HEK293 (cell line): ENCODE data around the gene RNMT.

ENCODE experiments used
- CTCF ChIA-PET: fragments of 350-600 bp; formaldehyde crosslinking; extraction: SDS; loops from one replicate; lab custom pipeline; 2021; ENCODE audit warnings: antibody characterized with exemption; lab: Yijun Ruan, JAX
- POLR2A ChIA-PET: fragments of 300-600 bp; formaldehyde crosslinking; extraction: SDS; loops from one replicate; lab custom pipeline; 2020; ENCODE audit warnings: antibody characterized with exemption, inconsistent platforms; lab: Yijun Ruan, JAX
- H3K27ac ChIP-seq: fragments of 200-500 bp; sonication (Bioruptor generic); 2 replicates; pipeline ENCODE4 v1.5.1; 2014; ENCODE audit warnings: low read depth, low read length, control low read depth, inconsistent platforms; ENCODE audit errors: extremely low read depth
- H3K36me3 ChIP-seq, 2 experiments: fragments of 200-500 bp in 1 of 2; sonication (Bioruptor generic) in 1 of 2; 1 replicate in 1 of 2; 2 replicates in 1 of 2; pipeline ENCODE4 v1.5.1; 2014 to 2017; ENCODE audit warnings: inconsistent platforms in 2 of 2, low read length in 2 of 2; ENCODE audit not compliant: control insufficient read depth in 2 of 2, insufficient read depth in 1 of 2
- H3K4me1 ChIP-seq: fragments of 200-500 bp; sonication (Bioruptor generic); 2 replicates; pipeline ENCODE4 v1.5.1; 2014; ENCODE audit warnings: mild to moderate bottlenecking, low read length, inconsistent platforms; ENCODE audit not compliant: control insufficient read depth, insufficient read depth
- H3K4me3 ChIP-seq: 2 replicates; pipeline ENCODE4 v1.5.1; 2011; ENCODE audit warnings: low read depth, mild to moderate bottlenecking, control low read depth, low read length, moderate library complexity
- H3K9me3 ChIP-seq: fragments of 200-500 bp; sonication (Bioruptor generic); 2 replicates; pipeline ENCODE4 v1.5.1; 2014; ENCODE audit warnings: low read depth, low read length, inconsistent platforms; ENCODE audit not compliant: control insufficient read depth, insufficient read depth
- ATF2 ChIP-seq: fragments of 450-650 bp; formaldehyde crosslinking; IDR thresholded peaks from 2 replicates; pipeline ENCODE4 v1.5.1; 2016; ENCODE audit warnings: missing biosample characterization, missing genetic modification characterization, low read depth
- GLI2 ChIP-seq: fragments of 450-650 bp; formaldehyde crosslinking; IDR thresholded peaks from 2 replicates; pipeline ENCODE4; 2017; ENCODE audit warnings: missing biosample characterization, missing genetic modification characterization, low read depth, borderline replicate concordance
- GLIS2 ChIP-seq: fragments of 450-650 bp; formaldehyde crosslinking; IDR thresholded peaks from 2 replicates; pipeline ENCODE4 v1.5.1; 2016; ENCODE audit warnings: missing biosample characterization, missing genetic modification characterization
- PRDM1 ChIP-seq: fragments of 450-650 bp; formaldehyde crosslinking; IDR thresholded peaks from 2 replicates; pipeline ENCODE4; 2016; ENCODE audit warnings: missing biosample characterization, missing genetic modification characterization
- PRDM4 ChIP-seq: fragments of 450-650 bp; formaldehyde crosslinking; IDR thresholded peaks from 2 replicates; pipeline ENCODE4 v1.5.1; 2017; ENCODE audit warnings: missing biosample characterization, missing genetic modification characterization
- SP7 ChIP-seq: fragments of 450-650 bp; formaldehyde crosslinking; IDR thresholded peaks from 2 replicates; pipeline ENCODE4 v1.5.1; 2016; ENCODE audit warnings: missing biosample characterization, missing genetic modification characterization
- ZBTB11 ChIP-seq: fragments of 450-650 bp; formaldehyde crosslinking; conservative IDR thresholded peaks from 2 replicates; pipeline ENCODE4 v1.5.1; 2016; ENCODE audit warnings: low read depth, missing biosample characterization, missing genetic modification characterization
- ZBTB6 ChIP-seq: fragments of 450-650 bp; formaldehyde crosslinking; IDR thresholded peaks from 2 replicates; pipeline ENCODE4 v1.5.1; 2017; ENCODE audit warnings: missing biosample characterization, missing genetic modification characterization
- ZBTB8A ChIP-seq: fragments of 450-650 bp; formaldehyde crosslinking; IDR thresholded peaks from 2 replicates; pipeline ENCODE4 v1.5.1; 2016; ENCODE audit warnings: missing biosample characterization, missing genetic modification characterization
- ZNF10 ChIP-seq: fragments of 450-650 bp; formaldehyde crosslinking; IDR thresholded peaks from 2 replicates; pipeline ENCODE4 v1.5.1; 2017; ENCODE audit warnings: missing biosample characterization, missing genetic modification characterization
- ZNF112 ChIP-seq: fragments of 450-650 bp; formaldehyde crosslinking; IDR thresholded peaks from 2 replicates; pipeline ENCODE4 v1.5.0; 2017; ENCODE audit warnings: missing biosample characterization, missing genetic modification characterization
- ZNF433 ChIP-seq: fragments of 450-650 bp; formaldehyde crosslinking; IDR thresholded peaks from 2 replicates; pipeline ENCODE4 v1.5.1; 2016; ENCODE audit warnings: missing biosample characterization, missing genetic modification characterization, low read depth
- ZNF513 ChIP-seq: fragments of 450-650 bp; IDR thresholded peaks from 2 replicates; pipeline ENCODE4 v1.5.1; 2018; ENCODE audit warnings: missing biosample characterization, missing genetic modification characterization
- ZNF549 ChIP-seq: fragments of 450-650 bp; IDR thresholded peaks from 2 replicates; pipeline ENCODE4 v1.5.1; 2018; ENCODE audit warnings: missing biosample characterization, missing genetic modification characterization, mild to moderate bottlenecking, inconsistent platforms, moderate library complexity
- ZSCAN4 ChIP-seq: fragments of 450-650 bp; formaldehyde crosslinking; IDR thresholded peaks from 2 replicates; pipeline ENCODE4 v1.5.1; 2017; ENCODE audit warnings: missing biosample characterization, missing genetic modification characterization

RNMT gene

GRCh38 chr18:13804305-13804704 is 77.8 kb downstream of the RNMT start:
- Histone ChIP-seq H3K27ac (no peak overlapping the region), H3K4me1 (peaks cover 3% of the 10 kb centered on the region; the same call in 1 of the 2 replicates), H3K4me3 (no peak overlapping the region), H3K9me3 (no peaks in the 10 kb centered on the region), H3K36me3 (no peaks in the 10 kb centered on the region)
- TF ChIP-seq GLIS2 (tag by site-specific recombination) (no peak), ZNF549 (tag by site-specific recombination) (no peak), ZNF112 (no peak), ZBTB8A (tag by site-specific recombination) (no peak), ZBTB6 (tag by site-specific recombination) (no peak), ZBTB11 (tag by site-specific recombination) (no peak), ZSCAN4 (tag by site-specific recombination) (no peak), GLI2 (tag by site-specific recombination) (no peak), ZNF433 (no peak), ATF2 (tag by site-specific recombination) (no peak), SP7 (tag by site-specific recombination) (no peak), ZNF513 (no peak), PRDM4 (tag by site-specific recombination) (no peak), PRDM1 (tag by site-specific recombination) (no peak), ZNF10 (tag by site-specific recombination) (no peak)
- ChIA-PET CTCF (interaction anchor here (0.6 to 3.5 kb wide), 5 partner anchors 8 to 588 kb away, joined by 3 to 38 read pairs (median 3); partner anchors contain the start of gene MC2R), POLR2A (no interaction called here)
